H1 (cell line): Measurements from ENCODE around the gene ATPAF2. TPM values are rescaled to one million over a fixed set of nuclear protein-coding genes. Genes with fewer than 3 reads are reported as not detected.

Experiments
- BACH1 ChIP-seq: IDR thresholded peaks from 2 replicates; pipeline ENCODE4 v1.6.1; 2012; ENCODE audit warnings: low read length, improper control_type of control experiment
- RNF2 ChIP-seq: fragments of 200-900, 300-1000 bp; sonication (generic); IDR thresholded peaks from 2 replicates; pipeline ENCODE4 v1.7.1; 2016; ENCODE audit warnings: borderline replicate concordance, low read depth, mild to moderate bottlenecking, antibody characterized with exemption, low read length; ENCODE audit not compliant: poor library complexity, severe bottlenecking; ENCODE audit errors: missing control alignments
- polyA plus RNA-seq, 7 experiments: library from polyadenylated mRNA; depleted of rRNA in 3 of 7; stranded (reverse) in 5 of 7; unstranded in 2 of 7; fragments of >200 nt in 5 of 7; fragments of 200-250 nt in 2 of 7; gene quantifications; 1 replicate in 5 of 7; 2 replicates in 1 of 7; 4 replicates in 1 of 7; pipeline versions ENCODE4 v1.2.1 to v1.2.3, GENCODE V29; 2011 to 2013; ENCODE audit warnings: missing spikeins in 2 of 7, mixed read lengths in 2 of 7
- total RNA-seq: library from RNA; stranded (reverse); fragmentation: NEBNext Ultra II Directional; extraction: Animal tissue kit (Norgen Biotek cat#: 25700); gene quantifications from 2 replicates; pipeline ENCODE4 v1.2.1, GENCODE V29; 2021
- TF ChIP-seq, protein P1 (sequence below), 3 experiments: IDR thresholded peaks; 1 replicate in 2 of 3; 2 replicates in 1 of 3; pipeline versions ENCODE4 v1.5.1 to v1.6.1; 2011; ENCODE audit warnings: low read length in 3 of 3, mild to moderate bottlenecking in 3 of 3, inconsistent platforms in 2 of 3, low read depth in 1 of 3, moderate library complexity in 1 of 3; ENCODE audit not compliant: insufficient read depth in 1 of 3; ENCODE audit errors: control extremely low read depth in 1 of 3

The ATPAF2 gene
- total and polyA plus RNA-seq, 2 of the 8 experiments (the other 6 are each of a cell fraction or from before 2014, with no cell fraction given): 19.6 to 22.9 TPM

DNA sequence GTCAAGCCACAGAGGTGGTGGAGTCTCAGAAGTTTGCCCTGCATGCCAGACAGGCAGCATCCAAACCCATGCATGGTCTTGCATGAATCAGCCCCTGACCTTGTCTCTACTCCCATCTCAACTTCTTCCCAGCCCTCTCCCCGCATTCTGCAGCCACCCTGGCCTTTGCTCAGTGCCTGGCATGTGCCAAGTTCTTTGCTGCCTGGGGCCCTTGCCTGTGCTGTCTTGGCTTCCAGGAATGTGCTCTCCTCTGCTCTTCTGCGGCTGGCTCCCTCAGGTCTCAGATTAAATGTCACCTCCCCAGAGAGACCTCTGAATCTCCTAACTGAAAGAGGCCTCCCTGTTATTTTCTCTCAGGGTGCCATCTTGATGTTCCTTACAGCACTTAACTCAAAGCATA lies 48.7 kb downstream of the ATPAF2 start (continued):
- TF ChIP-seq, protein P1, sequence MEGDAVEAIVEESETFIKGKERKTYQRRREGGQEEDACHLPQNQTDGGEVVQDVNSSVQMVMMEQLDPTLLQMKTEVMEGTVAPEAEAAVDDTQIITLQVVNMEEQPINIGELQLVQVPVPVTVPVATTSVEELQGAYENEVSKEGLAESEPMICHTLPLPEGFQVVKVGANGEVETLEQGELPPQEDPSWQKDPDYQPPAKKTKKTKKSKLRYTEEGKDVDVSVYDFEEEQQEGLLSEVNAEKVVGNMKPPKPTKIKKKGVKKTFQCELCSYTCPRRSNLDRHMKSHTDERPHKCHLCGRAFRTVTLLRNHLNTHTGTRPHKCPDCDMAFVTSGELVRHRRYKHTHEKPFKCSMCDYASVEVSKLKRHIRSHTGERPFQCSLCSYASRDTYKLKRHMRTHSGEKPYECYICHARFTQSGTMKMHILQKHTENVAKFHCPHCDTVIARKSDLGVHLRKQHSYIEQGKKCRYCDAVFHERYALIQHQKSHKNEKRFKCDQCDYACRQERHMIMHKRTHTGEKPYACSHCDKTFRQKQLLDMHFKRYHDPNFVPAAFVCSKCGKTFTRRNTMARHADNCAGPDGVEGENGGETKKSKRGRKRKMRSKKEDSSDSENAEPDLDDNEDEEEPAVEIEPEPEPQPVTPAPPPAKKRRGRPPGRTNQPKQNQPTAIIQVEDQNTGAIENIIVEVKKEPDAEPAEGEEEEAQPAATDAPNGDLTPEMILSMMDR (IDR thresholded peaks at IDR 0.05; ENCODE audit: control extremely low read depth in 1 of 3, insufficient read depth in 1 of 3, low read depth in 1 of 3, low read length in 3 of 3): no peak
- TF ChIP-seq BACH1 (no peak), RNF2 (no peak)
